HK-2 (cell line): ENCODE measurements around the gene KLHDC8A.
"Not testable (repeated sequence)": the region's sequence is repeated elsewhere in the genome, so short reads cannot be mapped to it uniquely, and the experiment has no call there.

Experiments used
- DNase-seq: peaks from one replicate; pipeline ENCODE4 v3.0.0-alpha.2; 2018; ENCODE audit not compliant: unreplicated experiment

The KLHDC8A gene

DNA sequence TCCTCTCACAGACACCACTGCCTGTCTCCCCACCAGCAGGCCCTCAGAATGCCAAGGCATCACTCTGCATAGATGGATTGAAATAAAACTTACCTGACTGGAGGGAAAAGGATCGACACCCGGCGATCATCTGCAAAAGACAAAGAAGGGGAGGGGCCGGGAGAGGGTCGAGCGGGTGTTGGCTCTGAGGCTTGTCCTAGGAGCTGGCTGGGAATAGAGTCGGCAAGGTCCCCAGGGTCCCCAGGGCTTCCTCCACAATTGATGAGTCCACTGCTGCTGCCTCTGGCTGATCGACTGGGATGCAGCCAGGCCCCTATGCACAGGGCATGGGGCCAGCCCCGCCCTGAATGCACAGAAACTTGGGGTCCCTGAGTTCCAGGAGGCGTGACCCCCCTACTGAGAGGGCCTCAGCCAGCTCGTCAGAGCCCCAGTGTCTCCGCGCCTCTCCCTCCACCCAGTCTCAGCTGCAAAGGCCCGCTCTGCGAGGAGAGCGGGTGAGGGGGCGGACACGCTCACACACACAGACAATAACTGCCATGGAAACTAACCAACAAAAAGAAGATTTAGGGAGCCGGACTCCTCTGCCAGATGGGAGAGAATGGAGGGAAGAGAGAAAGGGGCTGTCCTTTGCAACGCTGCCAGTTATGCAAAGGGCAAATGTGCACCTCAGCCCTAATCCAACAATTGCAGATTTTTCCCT, at the start of gene KLHDC8A:
Gene KLHDC8A, minus strand, starts transcription at position 483 of the 700 bp plus-strand sequence. CDS start 13,318 bp downstream, outside the sequence.
- DNase-seq: no peak

DNA sequence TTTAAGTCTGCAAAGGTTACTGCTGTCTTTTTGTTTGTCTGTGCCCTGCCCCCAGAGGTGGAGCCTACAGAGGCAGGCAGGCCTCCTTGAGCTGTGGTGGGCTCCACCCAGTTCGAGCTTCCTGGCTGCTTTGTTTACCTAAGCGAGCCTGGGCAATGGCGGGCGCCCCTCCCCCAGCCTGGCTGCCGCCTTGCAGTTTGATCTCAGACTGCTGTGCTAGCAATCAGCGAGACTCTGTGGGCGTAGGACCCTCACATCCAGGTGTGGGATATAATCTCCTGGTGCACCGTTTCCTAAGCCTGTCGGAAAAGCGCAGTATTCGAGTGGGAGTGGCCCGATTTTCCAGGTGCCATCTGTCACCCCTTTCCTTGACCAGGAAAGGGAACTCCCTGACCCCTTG, 49.5 kb upstream of the KLHDC8A start:
- DNase-seq: not testable (repeated sequence)

DNA sequence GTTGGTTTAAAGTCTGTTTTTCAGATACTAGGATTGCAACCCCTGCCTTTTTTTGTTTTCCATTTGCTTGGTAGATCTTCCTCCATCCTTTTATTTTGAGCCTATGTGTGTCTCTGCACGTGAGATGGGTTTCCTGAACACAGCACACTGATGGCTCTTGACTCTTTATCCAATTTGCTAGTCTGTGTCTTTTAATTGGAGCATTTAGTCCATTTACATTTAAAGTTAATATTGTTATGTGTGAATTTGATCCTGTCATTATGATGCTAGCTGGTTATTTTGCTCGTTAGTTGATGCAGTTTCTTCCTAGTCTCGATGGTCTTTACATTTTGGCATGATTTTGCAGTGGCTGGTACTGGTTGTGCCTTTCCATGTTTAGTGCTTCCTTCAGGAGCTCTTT, 47.8 kb upstream of the KLHDC8A start:
- not testable (repeated sequence) for DNase-seq

GRCh38 chr1:205398586-205398985, 41.9 kb upstream of the KLHDC8A start:
- no peak for DNase-seq

- peak; percentile 29 for DNase-seq
These were observed 40.4 kb upstream of the KLHDC8A start for GRCh38 chr1:205396967-205397616.

DNA sequence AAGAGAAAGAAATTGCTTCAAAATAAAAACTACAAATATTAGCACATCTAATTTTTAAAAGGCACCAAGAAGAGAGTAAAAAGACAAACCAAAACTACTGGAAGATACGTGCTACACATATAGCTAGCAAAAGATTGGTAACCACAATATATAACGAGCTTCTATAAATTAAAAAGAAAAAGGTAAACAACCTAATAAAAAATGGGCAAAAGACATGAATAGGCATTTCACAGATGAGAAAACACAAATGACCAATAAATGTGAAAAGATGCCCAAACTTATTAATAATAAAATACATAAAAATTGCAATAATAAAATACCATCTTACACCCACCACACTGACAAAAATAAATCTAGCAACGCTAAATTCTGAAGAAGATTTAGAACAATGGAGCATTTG, 38.9 kb upstream of the KLHDC8A start:
- no peak for DNase-seq

- DNase-seq: no peak
These were observed 35.9 kb upstream of the KLHDC8A start for GRCh38 chr1:205392650-205393049.

- DNase-seq: no peak
These were observed 34.7 kb upstream of the KLHDC8A start for GRCh38 chr1:205391386-205391785.

DNA sequence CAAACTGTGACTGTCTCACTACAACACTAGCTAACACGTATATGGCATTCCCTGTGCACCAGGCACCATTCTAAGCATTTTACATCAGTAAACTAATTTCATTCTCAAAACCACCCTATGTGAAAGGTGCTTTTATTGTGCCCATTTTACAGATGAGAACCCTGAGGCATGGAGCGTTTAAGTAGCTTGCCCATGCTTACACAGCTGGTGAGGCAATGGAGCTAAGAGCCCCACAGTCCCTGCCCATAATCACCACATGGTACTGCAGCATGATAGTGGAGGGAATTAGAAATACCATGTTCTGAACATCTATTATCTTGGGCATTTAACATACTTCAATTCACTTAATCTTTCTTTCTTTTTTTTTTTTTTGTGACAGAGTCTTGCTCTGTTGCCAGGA, 31.1 kb upstream of the KLHDC8A start:
- no peak for DNase-seq

- DNase-seq: not testable (repeated sequence)
These were observed 26.3 kb upstream of the KLHDC8A start for GRCh38 chr1:205382990-205383389.

DNA sequence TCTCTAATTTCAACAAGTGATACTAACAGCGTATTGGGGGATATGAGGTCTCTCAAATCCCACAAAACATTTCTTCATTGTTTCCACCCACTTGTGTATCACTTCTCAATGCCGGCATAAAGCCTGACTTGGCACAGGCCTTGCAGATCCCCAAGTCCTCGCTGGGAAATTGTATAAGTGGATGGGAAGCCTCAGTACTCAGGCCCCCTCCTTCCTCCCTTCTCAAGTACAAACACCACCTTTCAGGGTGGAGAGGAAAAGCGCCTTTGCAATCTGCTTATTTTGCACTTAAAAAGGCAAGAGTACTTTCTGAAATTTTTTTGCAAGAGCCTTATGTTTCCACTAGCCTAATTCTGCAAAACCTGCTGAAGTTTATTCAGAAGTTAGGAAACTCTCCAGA, 25.8 kb upstream of the KLHDC8A start:
- DNase-seq: no peak

- DNase-seq: no peak
These were observed 24.6 kb upstream of the KLHDC8A start for GRCh38 chr1:205381305-205381704.

DNA sequence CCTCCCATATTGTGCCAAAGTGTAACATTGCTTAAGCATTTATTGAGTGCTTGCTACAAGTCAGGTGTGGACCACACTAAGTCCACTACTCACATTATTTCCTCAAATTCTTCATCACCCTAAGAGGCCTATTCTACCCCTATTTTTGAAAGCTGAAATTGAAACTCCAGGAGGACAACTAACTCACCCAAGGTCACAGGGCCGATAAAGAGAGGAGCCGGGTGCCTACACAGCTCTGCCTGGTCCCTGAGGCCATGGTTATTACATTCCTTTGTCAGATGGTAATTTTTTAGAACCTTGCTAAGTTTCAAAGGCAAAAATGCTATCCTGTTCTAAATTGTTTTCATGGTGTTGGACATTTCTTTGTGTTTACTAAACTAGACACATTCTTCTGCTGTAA, 24.2 kb upstream of the KLHDC8A start:
- DNase-seq: no peak

- no peak for DNase-seq
These were observed 22.3 kb upstream of the KLHDC8A start for GRCh38 chr1:205379056-205379455.

DNA sequence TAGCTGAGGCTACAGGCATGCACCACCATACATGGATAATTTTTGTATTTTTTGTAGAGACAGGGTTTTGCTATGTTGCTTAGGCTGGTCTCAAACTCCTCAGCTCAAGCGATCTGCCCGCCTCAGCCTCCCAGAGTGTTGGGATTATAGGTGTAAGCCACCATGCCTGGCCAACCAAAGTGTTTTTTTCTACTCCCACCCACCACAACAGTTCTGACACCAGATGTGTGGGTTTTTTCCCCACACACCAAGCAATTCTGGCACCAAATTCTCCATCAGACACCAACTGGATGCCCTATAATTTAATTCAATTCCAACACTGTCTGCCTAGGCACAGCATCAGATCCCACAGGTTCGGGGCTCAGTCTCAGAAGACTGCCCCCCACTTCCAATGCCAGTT, 20.6 kb upstream of the KLHDC8A start:
- no peak for DNase-seq

DNA sequence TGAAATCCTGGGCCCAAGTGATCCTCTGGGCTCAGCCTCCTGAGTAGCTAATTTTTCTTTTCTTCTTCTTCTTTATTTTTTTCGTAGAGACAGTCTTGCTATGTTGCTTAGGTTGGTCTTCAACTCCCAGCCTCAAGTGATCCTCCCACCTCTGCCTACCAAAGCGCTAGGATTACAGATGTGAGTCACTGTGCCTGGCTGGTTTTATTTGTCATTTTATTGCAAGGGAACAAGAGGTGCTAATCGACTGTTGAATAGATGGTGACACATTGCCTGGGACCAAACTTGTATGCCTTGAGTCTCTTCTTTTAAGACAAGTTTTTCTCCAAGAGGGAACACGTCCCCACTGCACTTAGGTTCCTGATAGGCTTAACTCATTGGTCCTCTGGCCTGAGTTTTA, 20.0 kb upstream of the KLHDC8A start:
- no peak for DNase-seq

- DNase-seq: peak; percentile 23
These were observed 19.3 kb upstream of the KLHDC8A start for GRCh38 chr1:205375835-205376545.

GRCh38 chr1:205374210-205375078, 17.7 kb upstream of the KLHDC8A start:
- DNase-seq: no peak

DNA sequence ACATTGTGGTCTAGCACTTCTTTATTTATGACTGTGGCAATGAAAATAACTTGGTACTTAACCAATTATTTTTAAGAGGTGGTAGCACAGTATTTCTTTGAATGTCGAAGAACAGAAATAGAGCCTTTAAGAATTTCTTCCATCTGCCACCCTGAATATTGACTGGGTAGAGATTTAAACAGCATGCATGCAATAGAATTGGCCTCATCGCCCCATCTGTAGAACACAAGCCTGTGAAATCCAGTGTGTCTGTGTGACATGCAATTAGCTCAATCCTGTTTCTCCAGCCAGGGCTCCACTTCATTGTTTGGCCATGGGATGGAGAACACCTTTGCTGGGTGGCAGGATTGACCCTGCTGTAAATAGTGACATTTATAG, 17.1 kb upstream of the KLHDC8A start:
- no peak for DNase-seq

- no peak for DNase-seq
These were observed 16.5 kb upstream of the KLHDC8A start for GRCh38 chr1:205373022-205373797.
